ENCODE results near the gene AUTS2. TPM values are rescaled to one million over a fixed set of nuclear protein-coding genes. Genes with fewer than 3 reads are reported as not detected.

AUTS2 gene
- total RNA-seq, 1 experiment from 2014 or later: 30.1 TPM

DNA sequence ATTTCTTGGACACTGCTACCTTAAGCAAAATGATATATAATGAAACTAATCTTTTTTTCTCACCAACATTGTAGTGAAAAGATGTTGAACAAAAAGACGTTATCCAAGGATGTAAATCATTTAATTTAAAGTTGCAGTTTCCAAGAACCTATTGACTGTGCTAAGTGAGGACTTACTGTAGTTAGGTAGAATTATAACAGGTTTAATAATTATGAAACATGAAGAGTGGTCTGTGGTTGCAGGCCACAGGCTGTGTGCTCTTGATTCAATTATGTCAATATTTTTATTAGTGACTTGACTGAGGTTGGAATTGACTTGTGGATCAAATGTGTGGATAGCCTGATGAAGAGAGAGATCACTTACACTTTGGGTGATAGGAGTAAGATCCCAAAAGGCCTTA lies 478.1 kb downstream of the AUTS2 start:
- DNase-seq: no peak
- Histone ChIP-seq H3K4me3 (no peak overlapping the region), H3K9me3 (replicated peaks) (peaks cover 5% of the 10 kb centered on the region), H3K27ac (no peak overlapping the region), H3K36me3 (no peaks in the 10 kb centered on the region), H3K4me1 (peaks cover 30% of the 10 kb centered on the region), H3K27me3 (no peaks in the 10 kb centered on the region)

DNA sequence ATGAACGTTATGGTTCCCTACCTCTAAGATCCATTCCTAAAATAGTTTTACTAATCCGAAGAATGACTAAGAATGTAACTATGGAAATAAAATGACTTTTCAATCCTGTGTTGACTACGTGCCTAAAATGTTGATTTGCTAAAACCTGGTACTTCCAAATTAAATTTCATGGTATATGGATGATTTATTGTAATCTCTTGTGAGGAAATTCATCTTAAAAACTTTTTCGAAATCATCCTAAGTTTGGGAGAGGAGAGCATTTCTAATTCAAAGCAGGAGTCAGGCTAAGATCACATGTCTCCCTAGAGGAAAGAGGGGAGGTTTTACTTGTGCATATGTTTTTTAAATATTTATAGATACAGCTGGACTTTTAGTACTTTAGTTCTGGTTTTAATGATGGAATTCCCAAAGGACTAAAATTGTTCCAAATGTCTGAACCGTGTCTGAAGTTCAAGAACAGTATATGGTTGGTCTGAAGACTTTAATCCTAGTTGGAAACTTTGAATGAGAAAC lies 483.9 kb downstream of the AUTS2 start:
- H3K4me3 ChIP-seq: no peak overlapping the region
- H3K4me1 ChIP-seq: peaks cover 25% of the 10 kb centered on the region
- H3K27ac ChIP-seq: peak overlapping the region; percentile 78
- peak in 1 of 2 experiments; percentile 68 for DNase-seq
- no peaks in the 10 kb centered on the region for H3K36me3 ChIP-seq
- no peaks in the 10 kb centered on the region for H3K27me3 ChIP-seq
- peaks cover 9% of the 10 kb centered on the region for H3K9me3 ChIP-seq (replicated peaks)

DNA sequence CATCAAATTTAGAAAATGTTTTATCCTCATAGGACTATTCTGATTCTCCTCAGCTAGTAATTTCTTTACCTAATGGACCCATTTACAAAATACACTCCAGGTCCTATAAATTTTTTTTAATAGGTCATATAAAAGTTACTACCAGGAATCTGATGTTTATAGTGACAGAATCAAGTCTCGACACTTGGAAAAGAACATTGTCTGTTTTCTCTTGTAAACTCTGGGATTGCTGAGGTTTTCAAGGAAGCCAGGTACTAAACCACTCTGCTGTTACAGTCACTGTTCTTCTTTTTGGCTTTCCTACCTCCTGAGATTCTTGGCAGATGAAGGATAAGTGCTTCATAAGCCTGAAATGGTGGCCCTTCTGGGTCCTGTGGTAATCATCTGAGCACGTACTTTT lies 493.1 kb downstream of the AUTS2 start:
- H3K4me1 ChIP-seq: peaks cover 47% of the 10 kb centered on the region
- no peaks in the 10 kb centered on the region; the same call in 1 of the 2 replicates for H3K9me3 ChIP-seq (replicated peaks)
- no peaks in the 10 kb centered on the region for H3K36me3 ChIP-seq
- peak in 1 of 2 experiments; percentile 25 for DNase-seq
- H3K4me3 ChIP-seq: no peak overlapping the region
- H3K27ac ChIP-seq: peak overlapping the region; percentile 100
- no peaks in the 10 kb centered on the region for H3K27me3 ChIP-seq

DNA sequence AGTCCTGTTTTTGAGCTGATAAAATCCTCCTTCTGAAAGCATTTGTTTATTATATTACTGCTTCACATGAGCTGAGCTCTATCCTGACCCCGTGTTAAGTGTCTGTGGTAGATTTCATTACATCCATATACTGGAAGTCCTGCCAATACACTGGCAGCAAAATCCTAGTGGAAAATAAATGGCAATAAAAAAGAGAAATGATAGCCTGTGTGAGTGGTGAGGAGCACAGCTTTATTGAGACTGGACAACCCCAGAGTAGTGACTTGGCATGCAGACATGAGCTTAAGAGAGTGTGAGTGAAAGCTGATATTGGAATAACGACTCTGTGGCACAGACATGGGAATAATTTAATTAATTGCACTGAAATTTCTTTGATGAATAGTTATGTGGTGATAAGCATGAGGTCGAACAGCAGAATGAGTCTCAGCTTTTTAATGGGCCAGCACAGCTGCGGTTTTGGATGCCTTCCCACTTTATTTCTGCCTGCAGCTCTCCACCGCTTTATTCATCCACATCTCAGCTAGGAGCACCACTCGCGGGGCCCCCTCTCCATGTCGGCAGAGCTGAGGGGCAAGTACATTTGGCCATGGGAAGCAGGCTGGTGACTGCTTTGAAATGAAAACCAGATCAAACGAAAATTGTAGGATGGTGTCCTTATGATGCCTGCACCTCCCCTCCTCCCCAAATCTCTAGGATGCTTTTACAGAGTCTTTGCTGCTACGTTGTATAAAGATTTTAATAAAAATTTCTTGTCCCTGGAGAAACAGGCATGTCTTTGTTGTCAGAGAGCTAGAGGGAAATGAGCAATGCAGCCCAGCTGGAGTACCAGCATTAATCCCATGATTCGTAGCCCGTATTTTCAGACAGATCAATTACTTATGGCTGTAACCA lies 494.3 kb downstream of the AUTS2 start:
- peak overlapping the region; percentile 33 for H3K4me3 ChIP-seq
- H3K9me3 ChIP-seq (replicated peaks): no peaks in the 10 kb centered on the region
- no peaks in the 10 kb centered on the region for H3K36me3 ChIP-seq
- peak overlapping the region; percentile 100 for H3K27ac ChIP-seq
- no peaks in the 10 kb centered on the region for H3K27me3 ChIP-seq
- peak; percentile 97 to 99 for DNase-seq
- peaks cover 58% of the 10 kb centered on the region for H3K4me1 ChIP-seq

DNA sequence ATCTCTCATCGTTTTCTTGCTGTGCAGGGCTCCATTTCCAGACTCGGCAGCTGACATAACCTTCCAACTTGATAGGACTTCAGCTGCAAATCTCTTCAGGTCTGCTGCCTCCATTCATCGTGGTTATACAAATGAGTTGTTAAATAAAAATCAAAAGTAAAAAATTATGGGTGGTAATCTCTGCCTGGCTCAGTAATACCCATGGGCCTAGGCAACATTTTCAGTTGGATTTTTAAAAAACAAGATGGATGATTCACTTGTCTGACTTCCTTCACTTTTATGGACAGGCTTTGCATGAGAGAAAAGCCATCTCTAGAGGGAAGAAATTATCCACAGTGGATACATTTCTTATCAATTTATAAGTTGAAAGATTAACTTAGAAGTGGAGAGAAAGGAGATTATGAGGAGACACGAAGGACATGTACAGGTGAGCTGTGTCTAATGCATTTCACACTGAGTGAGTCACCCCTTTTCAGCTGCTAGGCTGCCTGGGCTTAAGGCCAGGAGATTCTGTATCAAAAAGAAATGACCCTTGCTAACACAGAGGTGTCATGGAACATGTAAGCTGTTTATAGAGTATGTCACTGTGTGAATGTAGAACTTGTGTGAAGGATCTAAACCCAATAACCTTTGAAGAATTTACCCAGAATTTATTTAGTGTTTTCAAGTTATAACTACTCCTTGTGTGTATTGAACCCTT lies 495.1 kb downstream of the AUTS2 start:
- H3K9me3 ChIP-seq (replicated peaks): no peaks in the 10 kb centered on the region
- H3K4me1 ChIP-seq: peaks cover 66% of the 10 kb centered on the region
- peak overlapping the region; percentile 100 for H3K27ac ChIP-seq
- H3K36me3 ChIP-seq: no peaks in the 10 kb centered on the region
- peak overlapping the region; percentile 33 for H3K4me3 ChIP-seq
- peak; percentile 91 to 97 for DNase-seq
- no peaks in the 10 kb centered on the region for H3K27me3 ChIP-seq

DNA sequence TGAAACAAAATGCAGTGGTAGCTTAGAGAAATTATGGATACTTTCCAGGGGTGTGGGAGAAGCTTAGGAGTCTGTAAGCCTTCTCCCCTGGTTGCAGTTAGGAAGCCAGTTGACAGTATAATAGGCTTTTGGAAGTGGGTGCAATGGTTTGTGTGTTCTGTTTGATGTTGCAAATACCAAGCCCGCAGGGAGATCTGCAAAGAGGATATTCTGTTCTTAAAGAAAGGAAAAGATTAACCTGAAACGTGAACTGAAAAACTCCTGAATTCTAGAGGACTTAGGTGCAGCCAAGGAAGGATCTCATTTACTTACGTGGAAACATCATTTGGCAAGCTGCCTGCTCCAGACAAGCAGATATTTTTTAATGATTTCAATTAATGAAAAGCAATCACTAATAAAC lies 496.6 kb downstream of the AUTS2 start:
- H3K27me3 ChIP-seq: no peaks in the 10 kb centered on the region
- peak in 1 of 2 experiments; percentile 34 for DNase-seq
- H3K4me3 ChIP-seq: no peak overlapping the region
- H3K9me3 ChIP-seq (replicated peaks): no peaks in the 10 kb centered on the region
- H3K4me1 ChIP-seq: peaks cover 81% of the 10 kb centered on the region
- H3K27ac ChIP-seq: peak overlapping the region; percentile 100
- no peaks in the 10 kb centered on the region for H3K36me3 ChIP-seq

DNA sequence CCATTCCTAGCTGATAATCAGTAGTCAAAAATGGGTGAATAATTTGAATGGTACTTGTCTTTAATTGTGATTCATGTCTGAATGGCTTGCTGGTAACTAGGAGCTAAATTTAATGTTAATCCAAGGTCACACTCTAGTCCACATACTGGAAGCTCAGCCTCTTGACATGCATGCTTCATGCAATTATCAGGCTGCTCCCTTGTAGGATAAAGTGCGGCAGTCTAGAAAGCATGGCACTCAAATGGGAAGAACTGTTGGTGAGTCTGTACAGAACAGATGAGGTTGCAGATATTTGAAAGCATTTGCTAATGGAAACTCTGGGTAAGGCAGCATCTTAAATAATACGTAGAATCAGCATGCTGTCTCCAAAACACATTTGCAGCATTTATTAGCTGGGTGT lies 499.4 kb downstream of the AUTS2 start:
- Histone ChIP-seq H3K4me3 (no peak overlapping the region), H3K27ac (peak overlapping the region; percentile 91), H3K4me1 (peaks cover 74% of the 10 kb centered on the region), H3K9me3 (replicated peaks) (no peaks in the 10 kb centered on the region), H3K36me3 (no peaks in the 10 kb centered on the region), H3K27me3 (no peaks in the 10 kb centered on the region)
- peak; percentile 28 to 68 for DNase-seq

DNA sequence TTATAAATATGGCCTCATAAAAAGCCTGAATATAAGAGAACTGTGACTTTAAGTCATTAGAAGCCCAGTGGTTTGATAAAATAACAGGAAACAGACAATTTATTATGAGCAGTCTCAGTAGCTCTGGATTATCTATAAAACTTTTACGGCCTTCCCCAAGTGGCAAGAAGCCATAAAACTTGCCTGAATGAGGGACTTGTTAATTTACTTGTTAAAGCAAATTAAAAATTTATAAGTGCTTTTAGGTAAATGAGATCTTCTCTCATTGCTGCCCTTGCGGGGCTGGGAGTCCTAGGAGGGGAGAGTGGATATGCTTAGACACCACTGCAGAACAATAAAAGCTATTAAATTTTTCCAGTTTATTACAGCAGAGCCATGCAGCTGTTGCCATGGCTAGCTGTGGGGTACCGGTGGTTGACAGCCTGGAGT lies 499.9 kb downstream of the AUTS2 start:
- peak overlapping the region; percentile 91 for H3K27ac ChIP-seq
- no peak overlapping the region for H3K4me3 ChIP-seq
- H3K4me1 ChIP-seq: peaks cover 70% of the 10 kb centered on the region
- DNase-seq: peak; percentile 80 to 92
- no peaks in the 10 kb centered on the region for H3K9me3 ChIP-seq (replicated peaks)
- no peaks in the 10 kb centered on the region for H3K36me3 ChIP-seq
- no peaks in the 10 kb centered on the region for H3K27me3 ChIP-seq

DNA sequence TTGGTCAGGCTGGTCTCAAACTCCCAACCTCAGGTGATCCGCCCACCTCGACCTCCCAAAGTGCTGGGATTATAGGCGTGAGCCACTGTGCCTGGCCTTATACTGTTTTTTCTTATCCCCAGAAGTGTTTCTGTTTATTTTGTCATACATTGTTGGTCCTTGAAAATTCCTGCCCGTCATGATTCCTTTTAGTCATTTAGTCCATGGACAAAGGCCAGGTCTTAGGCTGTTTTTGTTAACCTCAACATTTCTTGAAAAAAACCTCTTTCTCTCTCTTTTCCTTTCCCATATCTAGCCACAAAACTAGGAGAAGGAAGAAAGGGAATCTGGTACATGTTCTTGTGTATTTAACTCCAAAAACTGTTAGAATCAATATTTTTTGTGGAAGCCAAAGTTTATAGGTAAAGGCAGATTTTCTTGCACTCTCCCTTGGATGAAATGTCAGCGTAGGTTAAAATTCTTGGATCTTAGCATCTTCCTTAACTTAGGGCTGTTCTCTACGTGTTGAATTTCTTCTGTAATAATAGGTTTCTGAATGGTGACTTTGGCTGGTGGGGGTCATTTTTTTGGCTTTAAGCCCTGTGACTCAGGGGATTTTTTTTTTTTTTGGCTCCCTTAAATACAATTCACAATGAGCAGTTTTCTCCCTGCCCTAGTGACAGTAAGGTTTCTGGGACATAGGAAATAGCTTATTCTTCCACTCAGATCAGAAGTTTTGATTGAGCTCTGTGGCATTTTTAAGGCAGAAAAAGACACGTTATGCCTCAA lies 500.8 kb downstream of the AUTS2 start:
- peak; percentile 61 to 85 for DNase-seq
- no peaks in the 10 kb centered on the region for H3K27me3 ChIP-seq
- H3K4me3 ChIP-seq: peak overlapping the region; percentile 14
- no peaks in the 10 kb centered on the region for H3K36me3 ChIP-seq
- peak overlapping the region; percentile 91 for H3K27ac ChIP-seq
- no peaks in the 10 kb centered on the region for H3K9me3 ChIP-seq (replicated peaks)
- peaks cover 62% of the 10 kb centered on the region for H3K4me1 ChIP-seq

DNA sequence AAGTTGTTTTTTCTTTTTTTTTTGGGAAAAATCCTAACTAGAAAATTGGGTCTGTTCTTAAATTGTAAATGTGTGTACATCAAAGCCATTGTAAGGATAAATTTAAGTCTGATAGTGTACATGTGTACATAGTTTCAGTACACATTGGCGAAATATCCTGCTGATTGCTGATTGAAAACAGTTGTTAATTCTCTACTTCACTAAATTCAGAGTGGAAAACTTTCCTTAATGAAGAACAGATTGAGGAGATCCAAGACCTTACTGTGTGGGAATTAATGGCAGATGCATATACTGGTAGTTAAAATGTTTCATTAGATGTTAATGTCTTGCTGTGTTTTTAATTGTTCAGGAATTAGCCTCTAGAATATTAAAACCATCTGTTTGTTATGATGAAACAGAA lies 506.0 kb downstream of the AUTS2 start:
- Histone ChIP-seq H3K9me3 (replicated peaks) (no peaks in the 10 kb centered on the region), H3K27ac (no peak overlapping the region)

DNA sequence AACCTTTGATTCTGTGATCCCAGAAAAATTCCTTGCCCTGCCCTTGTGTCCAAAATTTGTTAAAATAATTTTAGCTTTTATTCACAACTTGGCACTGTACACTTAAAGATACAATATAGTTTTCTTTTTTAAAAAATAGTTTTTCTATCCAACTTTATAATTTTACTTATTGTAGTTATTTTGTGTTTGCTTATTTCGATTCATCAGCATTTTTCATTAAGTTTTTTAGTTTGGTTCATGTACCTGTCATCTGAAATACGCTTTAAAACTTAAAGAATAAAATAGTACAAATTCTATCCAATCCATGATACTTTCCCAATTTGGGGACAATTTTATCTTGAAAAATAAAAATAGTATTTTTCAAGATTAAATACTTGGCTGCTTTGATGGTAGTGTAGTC lies 514.8 kb downstream of the AUTS2 start:
- H3K27ac ChIP-seq: no peak overlapping the region
- DNase-seq: no peak
- peaks cover 4% of the 10 kb centered on the region; the same call in 1 of the 2 replicates for H3K9me3 ChIP-seq (replicated peaks)
- H3K27me3 ChIP-seq: no peaks in the 10 kb centered on the region
- no peak overlapping the region for H3K4me3 ChIP-seq
- H3K4me1 ChIP-seq: 0 out of 2 replicates have a peak, but pooled peaks cover 3% of the 10 kb centered on the region
- no peaks in the 10 kb centered on the region for H3K36me3 ChIP-seq

More for the DNA sequence above, 506.0 kb downstream of the AUTS2 start:
- Histone ChIP-seq H3K4me3 (no peak overlapping the region), H3K27me3 (no peaks in the 10 kb centered on the region), H3K4me1 (peaks cover 15% of the 10 kb centered on the region), H3K36me3 (no peaks in the 10 kb centered on the region)
- DNase-seq: no peak

DNA sequence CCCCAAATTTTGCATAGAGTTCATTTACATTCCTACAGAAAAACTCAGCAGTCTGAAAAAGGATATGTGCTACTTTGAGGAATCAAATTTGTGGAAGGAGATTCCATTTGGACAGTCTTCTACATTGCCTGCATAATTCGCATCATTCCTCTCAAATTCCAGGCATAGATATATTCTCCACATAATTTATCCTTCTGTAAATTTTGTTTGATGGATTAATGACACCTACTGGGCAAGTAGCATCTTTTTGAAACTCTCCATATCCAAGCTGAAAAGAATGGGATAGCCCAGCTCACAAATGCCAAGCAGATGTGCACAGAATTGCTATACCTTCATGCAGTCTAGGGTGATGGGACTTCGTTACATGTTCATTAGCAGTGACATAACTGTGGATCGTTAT lies 515.3 kb downstream of the AUTS2 start:
- no peak overlapping the region for H3K27ac ChIP-seq
- no peak overlapping the region for H3K4me3 ChIP-seq
- H3K4me1 ChIP-seq: 0 out of 2 replicates have a peak, but pooled peaks cover 3% of the 10 kb centered on the region
- DNase-seq: no peak
- no peaks in the 10 kb centered on the region for H3K36me3 ChIP-seq
- peaks cover 4% of the 10 kb centered on the region; the same call in 1 of the 2 replicates for H3K9me3 ChIP-seq (replicated peaks)
- no peaks in the 10 kb centered on the region for H3K27me3 ChIP-seq

DNA sequence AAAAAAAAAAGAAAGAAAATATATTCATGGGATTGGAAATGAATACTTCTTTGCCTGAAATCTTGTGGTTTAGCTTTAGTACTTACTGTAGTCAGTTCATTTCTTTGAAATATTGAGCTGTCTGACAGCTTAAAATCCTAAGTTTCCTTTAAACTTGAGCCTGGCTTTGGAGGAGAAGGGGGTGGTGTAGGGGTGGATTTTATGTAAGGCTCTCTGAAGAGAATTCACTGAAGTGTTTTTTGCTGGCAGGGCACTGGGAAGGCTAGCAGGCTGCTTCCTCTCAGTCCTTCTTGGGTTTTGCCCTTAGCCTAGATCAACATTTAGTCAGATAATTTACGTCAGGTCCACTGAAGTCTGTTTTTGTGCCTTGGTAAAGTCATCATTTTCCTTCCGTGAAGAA lies 516.5 kb downstream of the AUTS2 start:
- no peak overlapping the region for H3K27ac ChIP-seq
- 0 out of 2 replicates have a peak, but pooled peaks cover 3% of the 10 kb centered on the region for H3K4me1 ChIP-seq
- no peak for DNase-seq
- H3K9me3 ChIP-seq (replicated peaks): peaks cover 4% of the 10 kb centered on the region; the same call in 1 of the 2 replicates
- H3K27me3 ChIP-seq: no peaks in the 10 kb centered on the region
- H3K4me3 ChIP-seq: no peak overlapping the region
- no peaks in the 10 kb centered on the region for H3K36me3 ChIP-seq

DNA sequence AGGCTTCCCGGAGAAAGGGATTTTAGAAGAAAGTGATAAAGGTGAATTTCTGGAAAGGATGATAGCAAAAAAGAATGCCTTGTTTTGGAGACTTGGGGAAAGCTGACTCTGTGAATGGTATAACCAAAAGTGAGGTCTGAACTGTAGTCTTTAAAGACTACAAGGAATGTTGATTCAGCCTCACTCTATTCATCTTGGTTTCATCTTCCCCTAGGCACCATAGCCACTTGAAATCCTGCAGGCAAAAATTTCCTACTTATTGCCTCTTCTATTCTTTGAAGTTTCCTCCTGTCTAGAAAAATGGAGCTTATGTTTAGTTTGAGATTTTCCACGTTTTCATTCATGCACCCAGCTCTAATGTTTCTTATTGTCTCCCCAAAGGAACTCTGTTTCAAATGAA lies 518.0 kb downstream of the AUTS2 start:
- Histone ChIP-seq H3K9me3 (replicated peaks) (peaks cover 9% of the 10 kb centered on the region; the same call in 1 of the 2 replicates), H3K27ac (no peak overlapping the region), H3K4me1 (0 out of 2 replicates have a peak, but pooled peaks cover 3% of the 10 kb centered on the region), H3K36me3 (no peaks in the 10 kb centered on the region), H3K27me3 (no peaks in the 10 kb centered on the region), H3K4me3 (no peak overlapping the region)
- peak in 1 of 2 experiments; percentile 9 for DNase-seq

All from SJCRH30 (cell line).